DOHH2 (cell line): ENCODE measurements around the gene MCC.

Experiments
- H3F3A ChIP-seq: fragments of 200-600 bp; sonication (generic), shearing (Covaris generic); 2 replicates; pipeline ENCODE4 v1.6.0; 2016; ENCODE audit warnings: antibody characterized with exemption, mild to moderate bottlenecking; ENCODE audit not compliant: control insufficient read depth, insufficient read depth
- H3K27ac ChIP-seq: fragments of 200-600 bp; sonication (generic); 2 replicates; pipeline ENCODE4 v1.5.1; 2014; ENCODE audit warnings: low read depth, mild to moderate bottlenecking, low read length, moderate library complexity
- H3K27me3 ChIP-seq: fragments of 200-600 bp; sonication (generic); 2 replicates; pipeline ENCODE4 v1.6.1; 2014; ENCODE audit warnings: mild to moderate bottlenecking, low read length, mixed read lengths; ENCODE audit not compliant: control insufficient read depth
- H3K36me3 ChIP-seq: fragments of 200-600 bp; sonication (generic); 2 replicates; pipeline ENCODE4 v1.6.1; 2014; ENCODE audit warnings: mild to moderate bottlenecking, low read length, moderate library complexity, mixed read lengths; ENCODE audit not compliant: control insufficient read depth
- H3K4me1 ChIP-seq: fragments of 200-600 bp; sonication (generic); 2 replicates; pipeline ENCODE4 v1.6.1; 2014; ENCODE audit warnings: mild to moderate bottlenecking, low read length, mixed read lengths; ENCODE audit not compliant: control insufficient read depth
- H3K4me2 ChIP-seq: fragments of 200-600 bp; sonication (generic); 2 replicates; pipeline ENCODE4 v1.6.0; 2014; ENCODE audit warnings: mild to moderate bottlenecking, low read length, moderate library complexity
- H3K4me3 ChIP-seq: fragments of 200-600 bp; sonication (generic); 2 replicates; pipeline ENCODE4 v1.5.1; 2014; ENCODE audit warnings: mild to moderate bottlenecking, low read length, mixed read lengths
- H3K79me2 ChIP-seq: fragments of 200-600 bp; sonication (generic); 2 replicates; pipeline ENCODE4 v1.6.1; 2014; ENCODE audit warnings: mild to moderate bottlenecking, low read length, mixed read lengths; ENCODE audit not compliant: control insufficient read depth
- H3K9me2 ChIP-seq: fragments of 200-600 bp; sonication (generic); replicated peaks from 2 replicates; pipeline ENCODE4 v1.6.1; 2014; ENCODE audit warnings: mild to moderate bottlenecking, low read length, mixed read lengths; ENCODE audit not compliant: control insufficient read depth
- H3K9me3 ChIP-seq: fragments of 200-600 bp; sonication (generic); 2 replicates; pipeline ENCODE4 v1.6.1; 2014; ENCODE audit warnings: antibody characterized with exemption, low read length, mixed read lengths; ENCODE audit not compliant: control insufficient read depth, insufficient read depth
- H4K20me1 ChIP-seq: fragments of 200-600 bp; sonication (generic); 2 replicates; pipeline ENCODE4 v1.6.0; 2014; ENCODE audit warnings: low read depth, mild to moderate bottlenecking, antibody characterized with exemption, low read length, moderate library complexity; ENCODE audit not compliant: control insufficient read depth, insufficient read depth
- CTCF ChIP-seq: fragments of 200-600 bp; sonication (generic); IDR thresholded peaks from one replicate; pipeline ENCODE4 v1.5.1; 2014; ENCODE audit warnings: antibody characterized with exemption, mild to moderate bottlenecking, low read depth, low read length; ENCODE audit not compliant: poor library complexity, severe bottlenecking
- EZH2phosphoT487 ChIP-seq: fragments of 200-600 bp; sonication (generic); IDR thresholded peaks from 2 replicates; pipeline ENCODE4 v1.6.1; 2017; ENCODE audit warnings: borderline replicate concordance, mild to moderate bottlenecking, antibody characterized with exemption, low read length, moderate library complexity, mixed read lengths

The MCC gene

GRCh38 chr5:113123618-113124017 lies 364.6 kb downstream of the MCC start:
- Histone ChIP-seq H3K4me2 (no peak overlapping the region), H3K27ac (no peak overlapping the region), H3K79me2 (no peaks in the 10 kb centered on the region), H3K4me3 (no peak overlapping the region), H3K4me1 (no peaks in the 10 kb centered on the region), H3K36me3 (no peaks in the 10 kb centered on the region), H3K9me3 (no peaks in the 10 kb centered on the region), H3K9me2 (no peaks in the 10 kb centered on the region), H4K20me1 (no peaks in the 10 kb centered on the region), H3F3A (no peaks in the 10 kb centered on the region), H3K27me3 (no peaks in the 10 kb centered on the region)
- TF ChIP-seq EZH2phosphoT487 (no peak), CTCF (peak; percentile 33)

GRCh38 chr5:113122053-113122452 lies 366.2 kb downstream of the MCC start:
- Histone ChIP-seq H3K4me2 (no peak overlapping the region), H3K36me3 (no peaks in the 10 kb centered on the region), H4K20me1 (no peaks in the 10 kb centered on the region), H3K9me2 (no peaks in the 10 kb centered on the region), H3F3A (no peaks in the 10 kb centered on the region), H3K9me3 (no peaks in the 10 kb centered on the region), H3K27ac (no peak overlapping the region), H3K27me3 (no peaks in the 10 kb centered on the region), H3K4me1 (no peaks in the 10 kb centered on the region), H3K79me2 (no peaks in the 10 kb centered on the region), H3K4me3 (no peak overlapping the region)
- TF ChIP-seq CTCF: no peak
- TF ChIP-seq EZH2phosphoT487: no peak

DNA sequence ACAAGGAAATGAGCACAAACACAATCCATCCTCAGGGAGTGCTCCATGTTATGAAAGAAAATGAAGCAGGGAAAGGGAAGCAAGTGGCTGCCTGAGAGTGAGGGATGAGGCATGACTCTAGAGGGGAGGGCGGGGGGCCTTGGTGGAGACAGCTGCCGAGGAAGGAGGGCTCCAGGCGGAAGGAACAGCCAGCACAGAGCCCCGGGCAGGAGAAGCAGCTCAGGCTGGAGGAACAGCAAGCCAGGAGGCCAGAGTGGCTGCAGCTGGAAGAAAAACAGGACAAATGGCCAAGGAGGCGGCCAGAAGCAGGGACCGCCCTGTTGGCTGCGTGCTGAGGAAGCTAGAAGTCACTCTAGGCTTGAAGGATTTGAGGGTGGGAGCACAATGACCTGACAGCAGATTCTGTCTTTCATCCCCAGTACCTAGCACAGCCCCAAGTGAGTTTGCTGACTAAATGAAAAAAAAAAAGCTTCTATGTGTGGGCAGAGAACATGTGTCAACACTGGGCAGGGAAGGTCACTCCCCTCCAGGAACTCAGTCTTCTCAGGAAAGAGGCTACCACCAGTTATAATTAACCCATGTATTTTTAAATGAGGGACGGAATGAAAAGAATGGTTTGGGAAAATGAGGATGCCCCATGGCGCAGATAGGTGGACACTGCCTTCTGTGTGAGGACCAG lies 368.9 kb downstream of the MCC start:
- H3K4me3 ChIP-seq: no peak overlapping the region
- no peaks in the 10 kb centered on the region for H3F3A ChIP-seq
- no peak for TF ChIP-seq EZH2phosphoT487
- TF ChIP-seq CTCF: no peak
- H4K20me1 ChIP-seq: no peaks in the 10 kb centered on the region
- H3K9me3 ChIP-seq: no peaks in the 10 kb centered on the region
- no peaks in the 10 kb centered on the region for H3K27me3 ChIP-seq
- no peaks in the 10 kb centered on the region for H3K4me1 ChIP-seq
- H3K4me2 ChIP-seq: no peak overlapping the region
- no peak overlapping the region for H3K27ac ChIP-seq
- no peaks in the 10 kb centered on the region for H3K79me2 ChIP-seq
- H3K9me2 ChIP-seq: no peaks in the 10 kb centered on the region
- H3K36me3 ChIP-seq: no peaks in the 10 kb centered on the region
